Endothelial cell of hepatic sinusoid (primary cell): ENCODE results near the gene NRG2.

Experiments used
- in situ Hi-C: cut with HindIII; loops from 2 replicates; pipeline ENCODE4 v1.10.0; 2017; ENCODE audit warnings: low sequenced_read_pairs

NRG2 gene

DNA sequence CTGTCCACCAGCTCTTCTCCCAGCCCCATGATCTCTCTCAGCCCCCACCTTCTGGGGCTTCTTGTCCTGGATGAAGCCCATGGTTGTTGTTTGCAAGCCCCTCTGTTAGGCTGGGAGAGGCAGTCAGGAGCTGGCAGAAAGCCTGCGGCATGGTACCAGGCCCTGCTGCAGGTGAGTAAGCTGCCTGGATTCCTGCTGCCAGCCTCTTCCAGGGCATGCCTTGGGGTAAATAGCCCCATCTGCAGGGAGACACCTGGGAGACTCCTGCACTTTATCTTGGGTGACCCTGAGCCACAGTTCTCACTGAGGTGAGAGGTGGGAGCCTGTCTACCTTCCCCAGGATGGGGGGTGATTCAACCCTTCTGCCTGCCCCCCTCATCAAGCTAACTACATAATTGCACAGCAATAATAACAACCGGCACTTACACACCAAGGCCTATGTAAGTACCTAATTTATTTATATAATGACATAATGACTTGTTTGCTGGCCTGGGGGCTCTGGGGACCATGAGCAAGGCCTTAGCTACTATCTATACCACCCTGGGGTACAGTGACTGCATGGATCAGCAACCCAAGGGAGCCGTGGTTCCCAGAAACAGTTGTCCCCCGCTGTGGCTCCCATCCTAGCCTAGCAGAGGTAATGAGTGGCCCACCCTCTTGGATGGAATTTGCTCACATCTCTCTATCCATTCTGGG lies 131.5 kb downstream of the NRG2 start:
- in situ Hi-C loops = no loop called here

DNA sequence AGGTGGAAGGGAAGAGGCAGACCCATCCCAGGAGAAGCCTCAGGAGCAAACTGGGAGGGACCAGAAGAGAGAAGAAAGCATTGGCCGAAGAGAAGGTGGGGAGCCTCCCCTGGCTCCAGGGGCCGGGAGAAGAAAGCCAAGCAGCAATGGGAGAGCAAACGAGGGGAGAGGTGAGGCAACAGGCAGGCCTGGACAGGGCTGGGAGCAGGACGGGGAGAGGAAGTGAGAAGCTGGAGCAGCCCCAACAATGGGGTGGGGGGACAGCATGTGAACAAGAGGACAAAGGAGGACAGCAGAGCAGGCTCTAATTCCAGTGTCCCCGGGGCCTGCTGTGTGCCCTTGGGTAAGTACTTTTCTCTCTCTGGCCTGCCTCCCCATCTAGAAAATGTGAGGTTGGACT lies 132.2 kb downstream of the NRG2 start:
- in situ Hi-C loops = no loop called here

DNA sequence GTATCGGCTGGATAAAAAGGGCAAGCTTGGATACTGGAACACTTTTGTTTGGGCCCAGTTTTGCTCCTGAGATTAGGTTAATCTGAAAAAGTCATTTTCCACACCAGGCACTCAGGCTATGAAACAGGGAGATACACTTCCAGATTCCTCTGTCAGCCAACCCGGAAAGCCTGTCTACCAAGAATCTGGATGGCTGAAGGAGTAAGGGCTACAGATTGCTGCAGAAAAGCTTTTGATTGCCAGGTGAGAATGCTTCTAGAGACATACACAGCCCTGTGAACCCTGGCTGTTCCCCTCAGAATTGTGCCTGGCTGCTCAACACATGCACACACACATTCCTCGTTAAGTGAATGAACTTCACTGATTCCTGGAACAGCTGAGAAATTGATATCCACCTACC lies 133.1 kb downstream of the NRG2 start:
- in situ Hi-C loops = no loop called here

DNA sequence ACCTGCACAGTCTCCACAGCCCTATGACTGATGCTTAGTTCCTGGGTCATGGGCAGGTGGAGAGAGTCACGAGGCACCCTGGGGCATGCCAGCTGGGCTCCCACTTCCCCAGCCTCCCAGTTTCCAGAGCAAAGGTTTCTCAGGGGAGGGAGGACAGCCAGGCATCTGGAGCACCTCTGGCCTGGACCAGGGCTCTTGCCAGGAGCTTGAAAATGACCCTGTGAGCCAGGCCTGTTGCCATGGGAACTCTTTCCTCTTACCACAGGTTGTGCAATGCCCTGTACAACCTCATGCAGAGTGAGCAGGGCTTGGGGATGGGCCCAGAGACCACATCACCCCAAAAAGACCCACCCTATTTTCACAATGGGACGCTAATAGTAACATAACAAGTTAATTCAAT lies 134.3 kb downstream of the NRG2 start:
- in situ Hi-C loops = no loop called here

DNA sequence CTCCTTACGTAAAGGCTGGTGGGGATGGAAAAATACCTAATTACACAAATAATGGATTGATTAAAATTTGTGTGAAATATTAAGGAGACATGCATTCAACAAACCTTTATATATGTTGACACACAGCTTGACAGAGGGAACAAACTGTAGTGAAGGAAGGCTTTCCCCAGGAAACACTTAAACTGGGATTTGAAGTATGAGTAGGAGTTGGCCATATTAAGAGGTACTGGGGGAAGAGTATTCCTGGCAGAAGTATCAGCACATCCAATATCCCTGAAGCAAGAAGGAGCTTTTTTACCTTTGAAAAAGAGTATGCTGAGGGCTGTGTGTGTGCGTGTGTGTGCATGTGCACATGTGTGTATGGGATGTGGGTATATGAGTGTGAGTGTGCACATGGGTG lies 136.4 kb downstream of the NRG2 start:
- in situ Hi-C loops = no loop called here

DNA sequence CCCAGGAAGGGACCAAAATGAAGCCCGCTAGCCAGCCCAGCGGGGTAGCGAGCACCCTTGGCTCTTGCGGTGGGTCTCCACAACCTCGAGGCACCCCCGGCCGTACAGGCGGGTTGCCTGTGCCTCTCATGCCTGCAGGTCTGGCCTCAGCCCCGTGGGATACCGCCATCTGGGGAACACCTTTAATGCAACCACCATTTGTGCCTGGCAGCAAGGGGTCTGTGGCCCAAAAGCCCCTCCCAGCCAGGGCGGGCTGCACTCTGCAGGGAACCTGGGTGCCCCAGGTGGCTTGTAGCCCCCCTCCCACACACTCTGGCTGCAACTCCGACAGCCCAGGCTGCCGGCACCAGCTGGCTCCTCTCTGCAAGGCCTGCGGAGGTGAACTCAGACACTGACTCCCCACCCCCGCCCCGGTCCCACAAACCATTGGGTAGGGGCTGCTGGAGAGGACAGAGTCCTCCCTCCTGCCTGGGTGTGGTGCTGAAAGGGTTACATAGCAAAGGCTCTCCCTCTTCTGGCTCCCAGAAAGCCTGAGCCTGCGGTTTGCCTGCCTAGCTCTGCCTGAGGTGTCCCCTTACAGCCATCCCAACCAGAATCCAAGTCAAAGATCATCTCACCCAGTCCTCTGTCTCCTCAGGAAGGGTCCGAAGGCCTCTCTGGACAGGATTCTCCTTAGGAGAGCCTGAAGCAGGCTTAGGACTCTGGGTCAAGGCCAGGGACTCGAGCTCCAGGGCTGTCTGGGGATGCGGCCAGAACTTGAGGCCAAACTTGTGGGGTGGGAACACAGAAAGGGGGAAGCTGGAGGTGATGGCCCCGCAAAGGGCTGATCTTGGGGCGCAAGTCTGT lies 138.1 kb downstream of the NRG2 start:
- in situ Hi-C loops = no loop called here

GRCh38 chr5:139904566-139904815 lies 138.6 kb downstream of the NRG2 start:
- in situ Hi-C loops = no loop called here

DNA sequence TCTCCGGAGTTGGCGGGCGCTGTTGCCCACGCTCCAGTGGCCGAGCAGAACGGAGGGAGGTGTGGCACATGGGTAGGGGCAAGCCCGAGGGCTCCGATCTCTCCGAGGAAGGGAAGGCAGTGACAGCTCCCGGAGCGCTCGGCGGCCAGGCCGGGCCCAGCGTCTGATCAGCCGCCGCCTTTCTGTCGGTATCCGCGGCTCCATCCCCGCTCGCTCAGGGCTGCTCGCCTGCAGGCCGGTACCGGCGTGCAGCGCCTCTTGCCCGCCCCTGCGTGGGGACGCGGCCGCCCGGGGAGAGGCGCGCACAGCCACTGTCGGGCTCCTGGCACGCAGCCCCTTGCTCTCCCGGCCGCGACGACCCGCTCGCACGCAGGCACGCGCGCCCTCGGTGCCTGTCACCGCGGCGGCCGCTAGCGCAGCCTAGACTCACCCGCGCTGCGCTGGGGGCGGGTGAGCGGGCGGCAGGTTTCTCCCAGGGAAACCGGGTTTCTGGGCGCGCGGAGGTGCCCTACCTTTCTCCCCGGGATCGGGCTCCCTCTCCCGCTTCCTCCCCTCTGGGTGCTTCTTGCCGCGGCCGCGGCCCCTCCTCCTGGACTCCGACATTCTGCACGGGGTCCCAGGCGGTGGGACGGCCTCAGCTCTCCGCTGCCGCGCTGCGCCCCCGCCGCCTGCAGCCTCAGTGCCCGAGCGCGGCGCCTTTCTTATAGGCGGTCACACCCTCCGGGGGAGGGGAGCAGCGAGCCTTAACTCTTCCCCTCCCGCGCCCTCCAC lies 139.1 kb downstream of the NRG2 start:
- in situ Hi-C loops = no loop called here

- in situ Hi-C loops = no loop called here
Measured at GRCh38 chr5:139903450-139903794, 139.7 kb downstream of the NRG2 start.

DNA sequence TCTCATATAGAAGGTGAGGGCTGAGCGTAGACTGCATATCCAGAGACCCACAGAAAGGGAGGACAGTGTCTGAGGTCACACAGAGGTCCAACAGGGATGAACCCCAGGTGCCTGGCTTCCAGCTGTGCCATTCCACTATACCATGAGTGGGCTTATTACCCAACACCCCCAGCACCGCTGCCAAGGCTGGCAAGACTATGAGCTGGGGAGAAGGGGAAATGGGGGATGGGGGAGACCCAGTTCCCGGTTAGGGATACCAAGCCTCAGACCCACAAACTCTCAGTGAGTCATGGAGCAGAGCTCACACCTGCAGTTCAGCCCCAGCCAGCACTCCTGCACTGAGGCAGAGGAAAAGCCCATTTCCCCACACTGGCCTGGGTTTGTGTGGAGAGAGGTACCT lies 141.1 kb downstream of the NRG2 start:
- in situ Hi-C loops = no loop called here

GRCh38 chr5:139901251-139901575 lies 141.9 kb downstream of the NRG2 start:
- in situ Hi-C loops = no loop called here

DNA sequence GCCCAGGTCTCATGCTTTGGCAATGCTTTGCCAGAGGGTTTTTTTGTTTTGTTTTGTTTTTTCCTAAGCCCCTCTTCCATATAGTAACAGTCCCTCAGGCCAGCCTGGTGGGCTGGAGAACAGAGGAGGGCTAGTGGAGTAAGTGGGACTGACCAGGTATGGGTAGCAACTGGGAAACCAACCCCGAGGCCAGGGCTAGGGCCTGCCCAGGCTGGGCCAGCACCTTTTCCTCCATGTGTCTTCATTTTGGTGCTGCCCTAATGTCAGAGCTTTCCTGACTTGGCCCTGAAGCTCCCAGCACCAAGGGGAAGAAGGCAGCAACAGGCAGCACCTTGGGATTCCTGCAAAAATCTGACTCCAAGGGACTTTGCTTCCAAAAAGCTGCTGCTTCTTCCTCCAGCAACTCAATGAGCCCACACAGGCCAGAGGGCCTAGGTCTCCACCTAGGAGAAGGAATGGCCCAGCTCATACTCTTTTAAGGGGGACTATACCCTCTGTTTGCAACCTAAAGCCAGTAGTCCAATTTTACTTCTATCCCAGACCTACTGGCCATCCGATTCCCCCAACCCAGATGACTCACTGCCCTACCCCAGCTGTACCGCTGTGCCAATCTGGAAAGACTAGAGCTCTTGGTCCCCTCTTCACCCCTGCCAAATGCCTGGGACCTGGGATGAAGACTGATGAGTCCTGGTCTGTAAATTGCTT lies 142.4 kb downstream of the NRG2 start:
- in situ Hi-C loops = no loop called here

- in situ Hi-C loops = no loop called here
Measured at GRCh38 chr5:139898981-139899380, 144.1 kb downstream of the NRG2 start.

DNA sequence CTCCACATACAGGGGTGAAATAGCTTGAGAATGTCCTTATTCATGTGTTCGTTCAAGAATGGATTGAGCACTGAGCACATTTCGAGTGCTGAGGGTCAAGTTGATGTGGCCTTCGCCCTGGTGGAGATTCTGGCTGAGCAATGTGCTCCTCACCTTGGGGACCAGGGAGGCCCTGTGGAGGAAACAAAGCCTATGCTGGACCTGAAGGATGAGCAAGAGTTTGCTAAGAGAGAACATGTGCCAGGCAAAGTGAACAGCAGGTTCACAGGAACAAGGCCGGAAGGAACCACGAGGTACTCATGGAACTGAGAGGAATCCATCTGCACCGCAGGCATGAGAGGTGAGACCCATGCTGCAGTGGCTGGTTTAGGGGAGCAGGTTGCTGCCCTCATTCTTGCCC lies 145.1 kb downstream of the NRG2 start:
- in situ Hi-C loops = no loop called here

DNA sequence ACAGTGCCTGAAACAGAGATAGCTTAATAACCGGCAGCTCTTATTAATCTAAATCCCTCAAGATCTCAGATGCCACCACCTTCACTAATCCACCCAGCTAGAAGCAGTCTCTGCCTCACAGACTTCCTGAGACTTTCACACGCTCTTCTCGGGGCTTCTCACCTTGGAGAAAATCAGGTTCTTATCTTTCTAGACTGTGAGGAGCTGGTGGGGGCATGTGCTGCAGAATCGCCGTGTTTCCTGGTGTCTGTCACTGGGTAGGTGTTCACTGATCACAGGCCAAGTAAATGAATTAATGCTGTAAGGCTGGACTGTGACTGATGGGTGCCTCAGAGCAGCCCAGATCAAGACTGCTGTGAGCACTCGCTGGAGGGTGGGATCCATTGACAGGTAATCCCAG lies 145.8 kb downstream of the NRG2 start:
- in situ Hi-C loops = no loop called here

- in situ Hi-C loops = no loop called here
Measured at GRCh38 chr5:139896718-139897117, 146.4 kb downstream of the NRG2 start.

- in situ Hi-C loops = no loop called here
Measured at GRCh38 chr5:139895647-139896046, 147.5 kb downstream of the NRG2 start.

- in situ Hi-C loops = no loop called here
Measured at GRCh38 chr5:139895046-139895445, 148.1 kb downstream of the NRG2 start.

DNA sequence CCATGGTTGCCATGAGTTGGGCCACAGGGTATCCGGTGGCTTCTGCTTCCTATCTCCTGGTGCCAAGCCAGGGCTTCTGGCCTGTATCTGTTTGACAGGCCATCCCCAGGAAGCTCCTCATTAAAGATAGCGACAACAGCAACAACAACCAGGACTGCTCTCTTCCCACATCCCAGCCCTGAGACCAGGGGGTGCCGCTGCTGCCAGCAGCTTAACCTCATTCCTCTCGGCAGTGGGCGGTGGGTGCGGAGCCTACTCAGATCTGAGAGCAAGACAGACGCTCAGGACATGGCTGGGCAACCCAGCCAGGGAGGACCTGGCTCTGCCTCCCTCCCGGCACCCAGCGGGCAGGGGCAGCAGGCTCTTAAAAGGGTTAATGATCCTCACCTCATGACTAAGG lies 149.2 kb downstream of the NRG2 start:
- in situ Hi-C loops = no loop called here

DNA sequence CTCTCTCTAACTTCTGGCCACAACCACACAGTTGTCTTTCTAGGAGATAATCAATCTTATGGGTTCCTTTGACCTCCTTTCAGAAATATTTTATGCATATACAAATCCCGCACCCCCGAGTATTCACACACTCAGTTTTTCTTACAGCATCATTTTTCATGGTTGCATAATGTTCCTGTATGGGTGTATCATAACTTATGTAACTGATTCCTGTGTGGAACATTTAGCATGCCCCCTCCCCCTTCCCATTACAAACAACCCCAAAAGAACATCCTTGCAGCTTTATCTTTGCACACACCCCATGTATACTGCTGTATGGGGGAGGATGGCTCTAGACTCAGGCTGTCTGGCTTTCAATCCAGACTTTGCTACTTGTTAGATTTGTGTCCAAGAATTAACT lies 153.7 kb downstream of the NRG2 start:
- in situ Hi-C loops = loop anchor here (5.0 kb wide), 1 partner anchor 77 kb away; no protein-coding TSS in a partner anchor

- in situ Hi-C loops = loop anchor here (5.0 kb wide), 1 partner anchor 76 kb away; no protein-coding TSS in a partner anchor
Measured at GRCh38 chr5:139888370-139888769, 154.7 kb downstream of the NRG2 start.
